ENCODE measurements around the gene HOXD11. TPM values are rescaled to one million over a fixed set of nuclear protein-coding genes. Genes with fewer than 3 reads are reported as not detected.

HOXD11 gene
- total RNA-seq, 1 donor from 2014 or later, result 16.3 TPM

GRCh38 chr2:176115883-176116813 lies 9.1 kb downstream of the HOXD11 start, which contains the start of gene HOXD10:
TSS of gene HOXD10 (plus strand) at chr2:176116778. CDS start at chr2:176116834, 56 bp downstream.
- no peaks in the 10 kb centered on the region for H3K36me3 ChIP-seq (ENCODE audit: control insufficient read depth, insufficient read depth, low read length)
- DNase-seq (ENCODE audit: low read depth), result peak; percentile 82
- TF ChIP-seq CTCF (IDR thresholded peaks at IDR 0.05; ENCODE audit: insufficient read depth, low read length, poor library complexity, severe bottlenecking), result peak; percentile 57
- H3K27me3 ChIP-seq (ENCODE audit: control insufficient read depth, insufficient read depth, low read length), result peaks cover 2% of the 10 kb centered on the region
- peak within 1 kb of the TSS; percentile 65 for H3K4me3 ChIP-seq (ENCODE audit: low read depth, low read length)

GRCh38 chr2:176117162-176117822 lies 10.2 kb downstream of the HOXD11 start:
- no peak for DNase-seq (ENCODE audit: low read depth)
- Histone ChIP-seq H3K27me3 (ENCODE audit: control insufficient read depth, insufficient read depth, low read length) (peaks cover 2% of the 10 kb centered on the region), H3K36me3 (ENCODE audit: control insufficient read depth, insufficient read depth, low read length) (no peaks in the 10 kb centered on the region), H3K4me3 (ENCODE audit: low read depth, low read length) (peak overlapping the region; percentile 65)
- TF ChIP-seq CTCF (IDR thresholded peaks at IDR 0.05; ENCODE audit: insufficient read depth, low read length, poor library complexity, severe bottlenecking), result no peak

GRCh38 chr2:176117823-176118371 lies 10.8 kb downstream of the HOXD11 start:
- H3K4me3 ChIP-seq (ENCODE audit: low read depth, low read length), result peak overlapping the region; percentile 65
- no peaks in the 10 kb centered on the region for H3K36me3 ChIP-seq (ENCODE audit: control insufficient read depth, insufficient read depth, low read length)
- H3K27me3 ChIP-seq (ENCODE audit: control insufficient read depth, insufficient read depth, low read length), result peaks cover 2% of the 10 kb centered on the region
- TF ChIP-seq CTCF (IDR thresholded peaks at IDR 0.05; ENCODE audit: insufficient read depth, low read length, poor library complexity, severe bottlenecking), result no peak
- no peak for DNase-seq (ENCODE audit: low read depth)

GRCh38 chr2:176118601-176119339 lies 11.7 kb downstream of the HOXD11 start:
- no peak for DNase-seq (ENCODE audit: low read depth)
- Histone ChIP-seq H3K27me3 (ENCODE audit: control insufficient read depth, insufficient read depth, low read length) (peaks cover 2% of the 10 kb centered on the region), H3K36me3 (ENCODE audit: control insufficient read depth, insufficient read depth, low read length) (no peaks in the 10 kb centered on the region), H3K4me3 (ENCODE audit: low read depth, low read length) (peak overlapping the region; percentile 65)
- TF ChIP-seq CTCF (IDR thresholded peaks at IDR 0.05; ENCODE audit: insufficient read depth, low read length, poor library complexity, severe bottlenecking), result peak; percentile 73

- TF ChIP-seq CTCF (IDR thresholded peaks at IDR 0.05; ENCODE audit: insufficient read depth, low read length, poor library complexity, severe bottlenecking), result no peak
- peak overlapping the region; percentile 59 for H3K4me3 ChIP-seq (ENCODE audit: low read depth, low read length)
- peaks cover 2% of the 10 kb centered on the region for H3K27me3 ChIP-seq (ENCODE audit: control insufficient read depth, insufficient read depth, low read length)
- H3K36me3 ChIP-seq (ENCODE audit: control insufficient read depth, insufficient read depth, low read length), result no peaks in the 10 kb centered on the region
- no peak for DNase-seq (ENCODE audit: low read depth)
These were observed 13.5 kb downstream of the HOXD11 start for GRCh38 chr2:176120364-176121189.
